HG03558 (cell line): ENCODE data around the gene PRDM4.
A peak's percentile ranks its signal among the peaks of the same experiment; 100 is the strongest.
"Not testable (repeated sequence)": the region's sequence is repeated elsewhere in the genome, so short reads cannot be mapped to it uniquely, and the experiment has no call there.

ENCODE experiments used
- ATAC-seq: cut with Tn5 transposase; IDR thresholded peaks from one replicate; pipeline ENCODE4 v1.9.1; 2021; ENCODE audit warnings: moderate number of reproducible peaks; ENCODE audit not compliant: unreplicated experiment; ENCODE audit errors: extremely low read depth

Gene PRDM4

DNA sequence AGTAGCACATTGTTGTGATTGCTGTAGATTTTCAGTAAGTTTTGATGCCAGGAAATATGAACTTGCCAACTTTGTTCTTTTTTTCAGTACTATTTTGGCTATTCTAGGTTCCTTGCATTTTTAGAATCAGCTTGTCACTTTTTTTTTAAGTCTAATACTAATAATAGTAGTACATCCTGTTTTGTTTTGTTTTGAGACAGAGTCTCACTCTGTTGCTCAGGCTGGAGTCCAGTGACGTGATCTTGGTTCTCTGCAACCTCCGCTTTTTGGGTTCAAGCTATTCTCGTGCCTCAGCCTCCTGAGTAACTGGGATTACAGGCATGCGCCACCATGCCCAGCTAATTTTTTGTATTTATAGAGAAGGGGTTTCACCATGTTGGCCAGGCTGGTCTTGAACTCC lies 58.8 kb downstream of the PRDM4 start:
- no peak for ATAC-seq

DNA sequence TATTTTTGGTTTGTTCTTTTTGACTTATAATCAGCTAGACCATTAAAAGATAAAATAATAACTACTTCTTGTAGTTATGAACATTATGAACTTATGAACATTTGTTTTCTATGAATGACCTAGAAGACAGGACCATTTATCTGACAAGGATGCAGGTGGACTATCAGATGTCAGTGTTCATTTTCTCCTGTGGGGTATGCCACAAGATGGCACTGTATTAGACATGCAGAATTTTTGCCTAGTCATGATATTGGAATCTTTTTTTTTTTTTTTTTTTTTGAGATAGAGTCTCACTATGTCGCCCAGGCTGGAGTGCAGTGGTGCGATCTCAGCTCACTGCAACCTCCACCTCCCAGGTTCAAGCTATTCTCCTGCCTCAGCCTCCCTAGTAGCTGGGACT lies 65.2 kb downstream of the PRDM4 start:
- ATAC-seq = not testable (repeated sequence)

DNA sequence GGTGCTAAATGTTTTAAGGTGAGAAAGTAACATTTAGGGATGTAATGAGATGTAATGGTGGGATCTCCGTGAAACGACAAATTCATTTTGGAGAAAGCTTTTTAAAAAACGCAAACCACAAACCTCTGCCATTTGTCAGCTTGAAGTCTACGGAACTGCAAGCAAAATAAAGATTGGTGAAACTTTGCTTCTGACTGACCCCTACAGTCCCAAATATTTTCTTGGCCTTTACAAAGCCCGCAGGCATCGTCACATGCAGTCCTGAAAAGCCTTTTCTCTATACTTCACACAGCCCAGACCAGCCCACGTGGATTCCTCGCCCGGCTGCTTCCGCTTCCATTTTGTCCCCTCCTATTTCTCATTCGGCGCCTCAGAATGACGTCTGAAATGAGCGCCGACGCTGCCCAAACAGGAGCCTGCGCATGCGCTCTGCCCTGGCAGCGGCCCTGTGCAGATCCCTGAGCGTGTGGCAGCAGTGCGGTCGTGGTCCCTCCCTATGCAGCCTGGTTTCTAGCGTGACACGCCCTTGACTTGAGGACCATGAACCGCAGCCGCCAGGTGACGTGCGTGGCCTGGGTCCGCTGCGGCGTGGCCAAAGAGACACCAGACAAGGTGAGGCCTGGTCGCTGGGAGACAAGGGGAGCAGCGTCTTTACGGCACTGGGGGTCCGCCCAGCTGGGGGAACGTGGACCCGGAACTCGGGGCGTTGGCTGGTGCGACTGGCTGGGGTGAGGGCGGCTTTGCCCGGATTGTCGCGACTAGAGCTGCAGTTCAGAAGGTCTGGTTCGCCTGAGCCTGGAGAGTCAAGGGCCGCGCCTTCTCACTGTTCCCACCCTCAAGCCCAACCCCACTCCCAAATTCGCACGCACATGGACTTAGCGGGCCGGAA lies 75.3 kb downstream of the PRDM4 start, which contains the start of gene PWP1:
PWP1 (plus strand) TSS at position 440 of the 889 bp plus-strand sequence; CDS start at position 541, 101 bp downstream.
- ATAC-seq = peak; percentile 71

DNA sequence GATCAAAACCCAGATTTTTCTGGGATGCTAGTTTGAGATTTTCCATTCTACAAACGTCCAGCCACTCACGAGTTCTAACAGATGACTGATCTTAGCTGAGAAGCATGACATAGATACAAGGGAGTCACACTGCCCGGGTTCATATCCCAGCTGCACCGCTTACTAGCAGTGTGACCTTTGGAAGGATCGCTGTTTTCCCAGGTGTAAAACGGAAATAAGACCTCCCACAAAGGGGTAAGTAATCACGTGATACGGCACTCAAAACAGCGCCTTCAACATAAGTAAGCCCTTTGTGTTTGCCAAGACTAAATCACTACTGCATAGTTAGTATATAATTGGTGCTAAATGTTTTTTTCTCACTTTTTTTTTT lies 76.0 kb downstream of the PRDM4 start:
- no peak for ATAC-seq

DNA sequence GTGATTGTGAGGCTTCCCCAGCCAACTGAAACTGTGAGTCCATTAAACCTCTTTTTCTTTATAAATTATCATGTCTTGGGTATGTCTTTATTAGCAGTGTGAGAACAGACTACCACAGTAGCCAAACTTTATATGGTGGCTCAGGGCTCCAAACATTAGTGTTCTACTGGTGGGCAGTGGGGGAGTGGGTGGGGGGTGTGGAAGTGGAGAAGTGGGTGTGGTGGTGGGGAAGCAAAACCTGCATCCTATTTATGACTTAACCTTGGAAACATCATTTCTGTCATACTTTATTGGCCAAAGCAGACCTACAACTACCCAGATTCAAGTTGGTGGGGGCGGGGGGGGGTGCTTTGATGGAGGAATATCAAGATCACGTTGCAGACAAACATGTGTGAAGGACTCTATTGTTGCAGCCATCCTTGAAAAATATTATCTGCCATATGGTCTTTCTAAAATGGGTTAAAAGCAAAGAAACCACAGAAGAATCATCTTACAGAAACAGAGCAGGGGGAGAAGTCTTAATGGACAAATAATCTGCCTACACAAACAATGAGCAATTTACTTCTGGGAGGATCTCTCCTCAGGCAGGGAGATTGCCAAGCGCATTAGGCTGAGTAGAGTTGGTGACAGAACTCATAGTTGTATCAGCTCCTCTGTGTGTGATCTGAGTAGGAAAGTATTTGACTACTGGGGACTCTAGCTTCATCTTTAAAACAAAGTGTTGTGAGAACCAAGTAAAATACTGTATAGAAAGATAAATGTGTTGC lies 76.7 kb downstream of the PRDM4 start:
- no peak for ATAC-seq
